Measurements from ENCODE around the gene SMTN.
A peak's percentile ranks its signal among the peaks of the same experiment; 100 is the strongest.
"Not testable (repeated sequence)": the region's sequence is repeated elsewhere in the genome, so short reads cannot be mapped to it uniquely, and the experiment has no call there.

SMTN gene

GRCh38 chr22:31080848-31081649 is at the start of gene SMTN:
Gene SMTN (plus strand): TSS chr22:31081318. CDS start chr22:31083259, 1,941 bp downstream.
- peak; percentile 90 for DNase-seq

DNA sequence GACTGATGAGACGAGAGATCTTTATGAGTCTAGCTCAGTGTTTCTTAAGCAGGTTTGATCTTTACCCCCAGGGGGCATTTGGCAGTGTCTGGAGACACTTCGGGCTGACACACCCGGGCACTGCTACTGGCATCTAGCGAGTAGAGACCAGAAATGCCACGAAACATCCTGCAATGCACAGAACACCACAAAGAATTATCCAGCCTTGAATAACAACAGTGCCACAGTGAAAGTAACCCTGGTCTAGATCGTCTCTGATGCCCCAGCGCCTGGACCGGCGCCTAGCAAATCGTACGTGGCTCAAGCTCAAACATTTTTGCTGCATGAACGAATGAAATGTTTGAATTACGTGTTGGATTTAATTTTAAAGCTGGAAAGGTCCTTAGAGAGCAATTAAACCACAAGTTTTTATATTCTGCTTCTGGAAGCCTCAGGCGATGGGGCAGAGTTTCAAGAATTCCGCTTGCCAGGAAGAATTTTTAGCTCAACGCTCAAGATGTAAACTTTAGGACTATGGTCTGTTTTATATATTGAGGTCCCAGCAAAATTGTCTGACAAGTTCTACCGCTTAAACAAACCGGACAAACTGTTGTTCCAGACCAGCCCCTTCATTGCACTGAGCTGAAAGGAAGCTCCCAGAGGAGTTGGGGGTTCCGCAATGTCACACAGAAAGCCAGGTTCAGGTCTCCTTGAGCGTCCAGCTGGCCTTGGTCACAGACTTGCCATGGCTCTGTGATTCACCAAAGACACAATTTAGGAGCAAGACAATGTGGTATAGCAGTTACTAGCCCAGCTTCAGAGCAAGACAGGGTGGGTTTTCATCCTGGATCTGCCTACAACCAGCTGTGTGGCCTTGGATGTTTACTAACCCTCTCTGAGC is 44.2 kb upstream of the SMTN start:
- DNase-seq, result no peak

DNA sequence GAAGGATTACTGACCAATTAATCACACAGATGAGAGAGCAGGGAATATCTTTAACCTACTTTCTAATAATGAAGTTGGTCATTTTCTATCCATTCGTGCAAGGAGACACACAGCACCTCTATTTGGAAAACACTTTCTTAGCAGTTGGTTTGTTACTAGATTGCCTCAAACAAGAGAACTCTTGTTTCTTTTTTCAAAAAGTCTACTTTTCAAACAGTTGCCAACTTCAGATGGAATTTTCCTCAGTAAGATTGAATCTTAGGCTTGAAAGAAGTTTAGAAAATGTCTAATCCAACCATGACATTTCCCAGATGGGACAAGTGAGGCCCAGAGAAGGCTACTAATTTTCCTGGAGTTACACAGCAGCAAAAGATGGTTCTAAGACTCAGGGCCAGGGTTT is 42.4 kb upstream of the SMTN start:
- no peak for DNase-seq

DNA sequence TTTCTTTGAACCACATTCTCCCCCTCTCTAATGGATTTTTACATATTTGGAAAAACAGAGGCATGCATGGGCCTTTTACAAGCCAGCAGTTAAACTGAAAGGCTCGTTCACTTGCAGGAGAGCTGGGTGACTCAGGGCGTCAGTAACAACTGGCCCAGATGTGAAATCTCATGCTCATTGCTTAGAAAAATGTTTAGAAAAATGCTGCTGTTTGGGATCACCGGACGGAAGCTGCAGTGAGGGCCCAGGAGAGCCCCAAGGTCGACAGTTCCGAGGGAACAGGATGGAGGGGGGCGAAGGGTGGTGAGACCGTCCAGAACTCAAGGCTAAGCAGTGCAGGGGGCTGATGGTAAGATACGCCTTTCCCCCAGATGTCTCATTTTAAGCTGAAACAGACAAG is 41.7 kb upstream of the SMTN start:
- no peak for DNase-seq

DNA sequence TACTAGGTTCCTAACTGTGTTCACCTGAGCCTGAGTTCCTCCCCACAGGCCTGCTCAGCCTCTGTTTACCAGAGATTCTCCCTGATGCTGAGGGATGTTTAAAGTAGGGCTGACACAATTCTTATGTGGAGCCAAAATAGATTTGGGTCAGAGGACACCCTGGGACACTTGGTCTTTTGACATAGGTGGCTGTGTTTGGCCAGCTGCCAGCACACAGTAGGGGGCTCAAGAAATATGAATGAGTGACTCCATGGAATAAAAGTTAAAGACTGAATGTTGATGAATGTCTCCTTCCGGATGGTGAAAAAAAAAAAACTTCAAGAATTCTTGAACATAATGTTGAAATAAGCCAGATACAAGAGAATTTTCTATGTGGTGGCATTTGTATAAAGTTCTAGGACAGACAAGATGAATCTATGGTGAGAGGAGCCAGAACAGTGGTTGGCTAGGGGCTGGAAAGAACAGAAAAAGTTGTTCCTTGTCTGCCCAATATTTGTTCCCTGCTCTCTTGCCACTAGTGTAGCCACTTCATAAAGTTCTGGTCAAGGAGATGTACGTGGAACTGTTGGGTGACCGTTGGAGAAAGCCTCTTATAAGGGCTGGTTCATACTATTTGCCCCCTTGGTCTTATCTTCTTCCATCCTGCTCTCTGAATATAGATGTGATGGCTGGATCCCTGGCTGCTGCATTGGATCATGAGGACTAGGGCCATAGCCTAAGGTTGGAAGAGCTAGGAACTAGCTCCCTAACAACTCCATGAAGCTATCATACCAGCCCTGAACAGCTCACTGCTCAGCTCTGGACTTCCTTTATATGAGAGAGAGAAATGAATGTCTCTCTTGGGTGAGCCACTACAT is 40.3 kb upstream of the SMTN start:
- DNase-seq, result no peak

- DNase-seq, result no peak
Measured at GRCh38 chr22:31044262-31044861, 36.8 kb upstream of the SMTN start.

DNA sequence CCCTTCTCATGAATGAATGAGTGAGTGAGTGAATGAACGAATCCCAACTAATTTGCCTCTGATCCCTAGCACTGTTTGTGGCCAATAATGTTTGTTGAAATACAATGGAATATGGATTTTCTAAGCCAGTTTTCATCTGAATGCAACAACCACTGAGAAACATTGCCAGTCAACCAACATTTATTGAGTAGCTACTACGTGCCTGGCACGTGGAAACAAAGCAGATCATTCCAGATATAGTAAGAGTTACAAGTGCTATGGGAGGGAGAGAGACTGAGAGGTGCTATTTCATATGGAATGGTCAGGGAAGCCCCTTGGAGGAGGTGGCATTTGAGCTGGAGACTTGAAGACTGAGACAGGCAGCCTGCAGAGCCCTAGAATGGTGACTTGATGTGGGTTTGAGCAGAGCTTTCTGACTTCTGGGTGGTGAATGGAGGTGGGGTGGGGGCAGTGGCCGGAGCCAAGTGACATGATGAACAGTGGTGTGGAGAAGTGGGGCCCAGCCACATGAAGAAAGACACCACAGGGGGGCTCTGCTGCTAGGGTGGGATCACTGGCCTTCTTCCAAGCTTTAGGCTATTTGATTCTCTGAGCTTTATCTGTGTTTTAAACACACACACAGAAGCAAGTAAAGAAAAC is 35.1 kb upstream of the SMTN start:
- DNase-seq, result no peak

- DNase-seq, result no peak
Measured at GRCh38 chr22:31046539-31047226, 34.4 kb upstream of the SMTN start.

DNA sequence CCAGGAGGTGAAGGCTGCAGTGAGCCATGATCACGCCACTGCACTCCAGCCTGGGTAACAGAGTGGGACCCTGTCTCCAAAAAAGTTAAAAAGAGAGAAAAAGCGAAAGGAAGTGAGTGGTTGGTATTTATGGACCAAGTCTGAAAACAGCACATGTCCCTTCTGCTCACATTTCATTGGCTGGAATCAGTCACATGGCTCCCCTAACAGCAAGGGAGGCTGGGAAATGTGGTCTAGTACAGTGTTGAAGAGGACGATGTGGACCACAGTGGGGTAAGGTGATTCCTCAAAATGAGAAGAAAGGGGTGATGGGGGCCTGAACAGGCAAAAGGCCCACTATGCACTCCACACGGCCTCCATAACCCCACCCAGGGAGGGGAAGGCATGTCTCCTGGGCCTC is 32.5 kb upstream of the SMTN start:
- DNase-seq, result no peak

GRCh38 chr22:31049815-31050420 is 31.2 kb upstream of the SMTN start:
- no peak for DNase-seq

DNA sequence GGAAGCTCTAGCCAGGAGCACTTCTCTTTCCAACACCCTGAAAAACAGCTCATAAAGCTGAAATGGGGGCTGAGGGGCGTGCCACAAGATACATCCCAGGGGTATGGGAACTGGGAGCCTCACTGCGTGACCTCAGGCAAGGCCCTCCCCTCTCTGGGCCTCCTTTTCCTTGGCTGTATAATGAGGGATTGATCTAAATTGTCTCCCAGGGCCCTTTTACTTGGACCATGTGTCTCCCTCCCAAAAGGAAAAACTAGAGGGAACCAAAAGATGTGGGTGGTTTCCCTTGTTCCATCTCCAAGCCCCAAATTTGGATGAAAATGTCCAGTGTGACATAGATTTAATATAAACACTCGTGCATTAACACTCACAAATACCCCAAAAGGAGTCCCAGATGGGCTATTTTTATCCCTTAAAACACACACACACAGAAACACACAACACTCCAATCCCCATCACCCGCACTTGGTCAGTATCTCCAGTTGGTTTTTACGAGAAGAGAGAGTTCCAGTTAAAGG is 25.9 kb upstream of the SMTN start:
- no peak for DNase-seq

GRCh38 chr22:31055635-31056159 is 25.4 kb upstream of the SMTN start:
- no peak for DNase-seq

- no peak for DNase-seq
Measured at GRCh38 chr22:31056986-31057599, 24.0 kb upstream of the SMTN start.

GRCh38 chr22:31059663-31060062 is 21.5 kb upstream of the SMTN start:
- DNase-seq, result not testable (repeated sequence)

DNA sequence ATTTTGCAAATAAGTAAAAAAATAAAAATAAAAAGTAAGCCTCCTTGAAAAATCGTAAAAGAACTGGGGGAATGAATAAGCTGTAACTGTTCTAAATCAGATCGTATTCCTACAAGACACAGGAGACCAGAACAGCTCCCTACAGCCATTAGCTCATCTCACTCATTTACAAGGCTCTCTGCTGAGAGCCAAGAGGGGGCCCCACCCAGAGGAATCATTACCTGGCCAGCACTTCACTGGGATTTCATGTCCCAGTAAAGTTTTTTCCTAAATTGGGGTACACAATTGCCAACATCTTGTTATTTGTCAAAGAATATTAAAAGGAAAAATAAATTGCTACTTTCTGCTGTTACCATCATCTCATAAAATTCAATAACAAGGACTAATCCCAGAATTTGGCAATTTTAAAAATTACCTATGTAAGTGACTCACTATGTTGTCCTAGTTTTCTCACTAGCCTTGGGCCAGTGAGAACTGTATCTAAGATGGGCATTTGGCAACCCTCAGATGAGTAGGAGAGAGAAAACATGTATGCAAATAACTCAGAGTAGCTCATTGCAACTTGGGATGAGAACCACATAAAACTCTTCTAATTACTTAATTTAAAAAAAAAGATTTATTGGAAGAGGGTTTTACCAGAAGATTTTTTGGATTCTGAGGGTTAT is 18.4 kb upstream of the SMTN start:
- no peak for DNase-seq

GRCh38 chr22:31064369-31064768 is 16.7 kb upstream of the SMTN start:
- no peak for DNase-seq

DNA sequence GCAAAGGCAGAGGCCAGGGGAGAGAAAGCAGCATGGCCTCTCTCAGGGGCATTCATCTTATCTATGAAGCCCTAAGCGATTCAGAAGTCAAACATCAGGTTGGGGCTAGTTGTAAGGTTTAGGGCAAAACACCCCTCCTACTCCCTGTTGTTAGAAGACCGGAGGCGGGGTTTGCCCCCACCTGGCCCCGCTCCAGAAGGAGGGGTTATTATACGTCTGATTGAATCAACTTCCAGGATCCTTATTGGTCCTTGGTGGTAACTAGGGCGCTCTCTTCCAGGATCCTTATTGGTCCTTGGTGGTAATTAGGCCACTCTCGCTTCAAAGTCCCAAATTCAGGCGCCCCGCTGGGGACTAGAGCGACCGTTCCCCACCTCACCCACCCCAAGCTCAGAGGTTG is 12.1 kb upstream of the SMTN start:
- DNase-seq, result no peak

DNA sequence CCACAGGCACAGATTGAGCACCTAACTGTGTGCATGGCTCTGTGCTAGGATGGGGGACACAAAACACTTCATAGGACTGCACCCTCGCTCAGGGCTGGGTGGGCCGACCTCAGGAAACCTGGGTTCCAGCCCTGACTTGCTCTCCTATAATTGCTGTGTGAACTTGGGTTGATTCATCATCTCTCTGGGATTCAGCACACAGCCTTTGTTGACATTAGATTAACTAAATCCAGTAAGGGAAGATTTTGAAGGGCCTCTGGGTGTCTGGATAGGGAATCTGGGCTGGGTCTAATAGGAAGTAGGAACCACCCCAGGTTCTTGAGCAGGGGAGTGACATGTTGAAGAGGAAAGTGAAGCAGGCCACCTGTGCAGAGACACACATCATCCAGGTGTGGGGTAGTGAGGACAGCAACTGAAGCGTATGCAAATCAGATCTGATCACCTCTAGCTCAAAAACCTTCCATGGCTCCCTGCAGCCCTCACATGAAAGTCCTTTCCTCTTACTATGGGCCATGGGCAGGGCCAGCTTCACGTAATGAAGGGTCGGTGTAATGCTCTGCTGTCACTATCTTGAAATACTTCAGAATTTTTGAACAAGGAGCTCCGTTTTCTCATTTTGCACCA is 11.3 kb upstream of the SMTN start:
- DNase-seq, result not testable (repeated sequence)

DNA sequence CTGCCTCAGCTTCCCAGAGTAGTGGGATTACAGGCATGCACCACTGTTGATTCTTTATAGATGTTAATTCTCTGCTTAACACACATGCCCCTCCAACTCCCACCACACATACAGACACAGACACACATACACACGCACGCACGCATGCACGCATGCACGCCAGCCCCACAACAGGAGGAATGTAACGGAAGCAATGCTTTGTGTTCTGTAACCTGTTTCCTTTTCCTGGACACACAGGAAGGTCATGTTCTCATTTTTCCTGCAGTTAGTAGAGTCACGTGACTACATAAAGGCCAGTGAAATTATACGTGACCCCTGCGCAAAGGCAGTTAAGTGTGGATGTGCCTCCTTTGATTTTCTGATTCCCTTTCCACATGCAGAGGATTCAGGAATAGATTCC is 8.0 kb upstream of the SMTN start:
- not testable (repeated sequence) for DNase-seq

Measured in CD4-positive, alpha-beta T cell treated with Interleukin-17A for 1 hour (primary cell).